HG03354 (cell line): Measurements from ENCODE around the gene P2RY8.
"Not testable (repeated sequence)": the region's sequence is repeated elsewhere in the genome, so short reads cannot be mapped to it uniquely, and the experiment has no call there.

Source experiments
- ATAC-seq: cut with Tn5 transposase; IDR thresholded peaks from one replicate; pipeline ENCODE4 v1.9.1; 2021; ENCODE audit warnings: mild to moderate bottlenecking; ENCODE audit not compliant: unreplicated experiment, poor library complexity, severe bottlenecking

Gene P2RY8

DNA sequence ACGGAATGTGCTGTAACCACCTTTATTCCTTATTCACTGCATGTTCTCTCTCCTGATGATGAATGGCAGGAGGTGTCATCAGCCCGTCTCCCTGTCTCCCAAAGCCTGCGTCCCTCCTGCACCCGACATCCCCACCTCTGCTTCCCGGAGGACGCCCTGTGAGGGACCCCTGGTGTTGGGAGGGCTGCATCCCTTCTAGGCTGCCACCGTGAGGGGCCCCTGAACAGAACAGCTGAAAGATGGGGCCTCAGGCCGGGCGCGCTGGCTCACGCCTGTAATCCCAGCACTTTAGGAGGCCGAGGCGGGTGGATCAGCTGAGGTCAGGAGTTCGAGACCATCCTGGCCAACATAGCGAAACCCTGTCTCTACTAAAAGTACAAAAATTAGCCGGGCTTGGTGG is 110.7 kb downstream of the P2RY8 start:
- not testable (repeated sequence) for ATAC-seq

DNA sequence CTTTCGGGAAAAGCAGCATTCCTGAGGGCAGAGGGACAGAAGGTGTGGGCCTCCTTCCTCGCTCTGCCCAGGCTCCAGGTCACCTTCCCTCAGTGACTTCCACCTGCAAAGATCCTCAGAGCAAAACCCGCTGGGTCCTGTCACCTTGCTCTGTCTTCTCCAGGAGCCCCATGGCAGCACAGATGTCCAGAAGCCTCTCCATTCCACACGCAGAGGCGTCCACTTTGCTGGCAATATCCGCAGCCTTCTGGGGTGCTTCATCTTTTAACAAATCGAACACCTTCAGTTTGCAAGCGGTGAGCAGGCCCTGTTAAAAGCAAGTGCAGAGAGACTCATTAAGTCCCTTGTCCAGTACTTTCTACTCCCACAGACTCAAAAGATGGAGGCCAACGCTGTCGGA is 111.6 kb downstream of the P2RY8 start:
- ATAC-seq = no peak

DNA sequence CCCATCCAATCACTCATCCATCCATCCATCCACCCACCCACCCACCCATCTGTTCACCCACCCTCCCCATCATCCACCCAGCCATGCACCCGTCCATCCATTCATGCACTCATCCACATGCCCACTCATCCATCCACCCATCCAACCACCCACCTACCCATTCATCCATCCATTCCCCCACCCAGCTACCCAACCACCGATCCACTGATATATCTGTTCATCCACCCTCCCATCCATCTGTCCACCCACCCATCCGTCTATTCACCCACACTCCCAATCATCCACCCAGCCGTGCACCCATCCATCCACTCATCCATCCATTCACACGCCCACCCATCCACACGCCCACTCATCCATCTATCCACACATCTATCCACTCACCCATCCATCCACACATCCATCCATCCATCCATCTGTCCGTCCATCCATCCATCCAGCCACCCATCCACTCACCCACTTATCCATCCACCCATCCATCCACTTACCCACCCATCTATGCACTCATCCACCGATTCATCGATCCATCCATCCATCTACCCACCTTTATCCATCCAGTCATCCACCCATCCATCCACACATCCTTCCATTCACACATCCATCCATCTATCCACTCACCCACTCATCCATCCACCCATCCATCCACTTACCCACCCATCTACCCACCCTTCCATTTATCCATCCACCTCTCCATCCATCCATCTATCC is 112.7 kb downstream of the P2RY8 start:
- no peak for ATAC-seq

DNA sequence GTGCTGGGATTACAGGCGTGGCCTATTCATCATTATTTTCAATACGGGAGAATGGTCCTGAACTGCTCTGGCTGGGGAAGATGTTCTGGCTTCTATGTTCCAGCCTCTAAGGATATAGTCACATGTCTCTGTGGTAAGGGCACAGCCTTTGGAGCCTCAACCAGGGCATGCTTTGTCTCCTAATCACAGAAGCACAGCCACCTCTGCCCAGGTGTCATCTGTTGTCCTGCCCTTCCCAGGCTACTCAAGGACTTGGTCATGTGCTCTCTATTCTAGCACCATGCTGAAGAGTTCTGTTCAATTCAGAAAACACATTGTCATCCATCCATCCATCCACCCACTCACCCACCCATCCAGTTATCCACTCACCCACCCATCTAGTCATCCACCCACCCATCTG is 113.8 kb downstream of the P2RY8 start:
- ATAC-seq = no peak

DNA sequence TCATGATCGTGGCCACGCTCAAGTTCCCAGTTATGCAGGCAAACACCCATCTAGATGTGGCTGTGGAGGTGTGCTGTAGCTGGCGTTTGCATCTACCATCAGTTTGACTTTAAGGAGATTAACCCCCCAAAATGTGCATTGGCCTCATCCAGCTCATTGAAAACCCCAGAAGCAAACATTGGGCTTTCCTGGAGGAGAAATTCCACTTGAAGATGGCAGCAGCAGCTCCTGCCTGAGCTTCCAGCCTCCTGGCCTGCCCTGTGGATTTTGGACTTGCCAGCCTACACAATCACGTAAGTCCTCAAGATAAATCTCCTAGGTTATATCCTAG is 114.9 kb downstream of the P2RY8 start:
- ATAC-seq = no peak

DNA sequence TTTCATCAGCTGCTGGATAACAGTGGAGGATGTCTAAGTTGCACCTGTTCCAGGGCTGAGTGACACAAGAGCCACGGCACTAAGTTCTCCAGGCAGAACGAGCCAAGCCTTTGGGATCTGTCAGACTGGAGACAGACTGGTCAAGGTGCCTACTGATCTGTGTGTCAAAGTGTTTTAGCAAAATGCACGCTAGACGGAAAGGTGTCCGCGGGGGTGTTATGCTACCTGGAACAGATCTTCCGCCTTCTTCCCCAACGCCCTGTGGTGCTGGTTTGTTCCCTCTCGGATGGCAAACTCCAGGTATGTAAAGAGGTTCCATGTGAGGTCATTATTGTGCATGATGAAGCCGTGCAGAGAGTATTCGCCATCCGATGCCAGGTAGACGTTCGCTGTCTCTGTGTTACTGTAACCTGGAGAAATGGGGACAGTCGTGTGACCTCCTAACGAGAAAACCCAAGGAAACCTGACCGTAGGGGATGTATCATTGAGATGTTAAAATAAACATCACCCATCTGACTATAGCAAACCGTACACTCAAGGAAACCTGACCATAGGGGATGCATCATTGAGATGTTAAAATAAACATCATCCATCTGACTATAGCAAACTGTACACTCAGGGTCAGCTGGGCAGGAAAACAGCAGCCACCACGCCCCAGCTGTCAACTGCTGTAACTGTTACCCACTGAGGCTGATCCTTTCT is 115.4 kb downstream of the P2RY8 start:
- ATAC-seq = no peak

DNA sequence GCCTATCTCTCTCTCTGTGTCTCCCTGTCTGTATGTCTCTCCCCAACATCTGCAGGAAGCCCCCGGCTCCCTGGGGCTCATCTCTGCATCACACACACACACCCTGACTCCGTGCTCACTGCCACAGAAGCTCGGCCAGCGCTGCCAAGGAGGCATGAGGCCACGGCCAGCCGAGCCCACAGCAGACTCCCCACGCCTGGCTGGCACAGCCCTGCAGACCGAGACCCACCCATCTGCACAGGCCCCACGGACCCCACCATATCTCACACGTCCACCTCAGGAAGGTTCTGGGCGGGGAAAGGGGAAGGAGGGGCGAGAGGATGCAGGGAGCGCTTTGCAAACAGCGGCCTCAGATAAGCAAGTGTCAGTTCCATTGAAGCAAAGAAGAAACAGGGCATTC is 116.6 kb downstream of the P2RY8 start:
- ATAC-seq = no peak

DNA sequence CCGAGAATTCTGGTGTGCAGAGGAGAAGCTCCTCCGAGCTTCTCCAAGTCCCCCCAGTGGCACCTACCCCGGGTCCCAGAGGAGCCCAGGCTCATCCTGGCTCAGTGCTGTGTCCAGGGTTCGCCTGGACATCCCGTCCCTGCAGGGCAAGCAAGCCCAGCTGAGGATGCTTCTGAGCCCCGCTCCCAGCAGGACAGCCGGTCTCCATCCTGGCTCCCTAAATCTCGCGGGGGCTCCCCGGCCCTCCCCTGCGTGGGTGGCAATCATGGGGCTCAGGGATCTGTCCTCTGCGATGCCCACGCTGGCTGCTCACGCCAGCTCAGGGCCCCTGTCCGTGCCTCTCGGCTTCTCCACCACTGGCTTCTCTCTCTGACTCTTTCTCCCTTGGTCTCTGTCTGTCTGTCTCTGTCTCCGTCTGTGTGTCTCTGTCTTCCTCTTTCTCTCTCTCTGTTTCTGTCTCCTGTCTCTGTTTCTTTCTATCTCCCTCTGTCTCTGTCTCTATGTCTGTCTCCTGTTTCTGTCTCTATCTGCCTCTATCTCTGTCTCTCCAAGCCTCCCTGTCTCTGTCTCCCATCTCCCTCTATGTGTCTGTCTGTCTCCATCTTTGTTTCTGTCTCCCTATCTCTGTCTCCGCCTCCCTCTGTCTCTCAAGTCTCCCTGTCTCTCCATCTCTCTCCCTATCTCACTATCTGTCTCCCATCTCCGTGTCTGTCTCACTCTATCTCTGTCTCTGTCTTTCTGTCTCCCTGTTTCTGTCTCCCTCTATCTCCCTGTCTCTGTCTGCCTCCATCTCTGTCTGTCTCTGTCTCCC is 117.2 kb downstream of the P2RY8 start:
- no peak for ATAC-seq

DNA sequence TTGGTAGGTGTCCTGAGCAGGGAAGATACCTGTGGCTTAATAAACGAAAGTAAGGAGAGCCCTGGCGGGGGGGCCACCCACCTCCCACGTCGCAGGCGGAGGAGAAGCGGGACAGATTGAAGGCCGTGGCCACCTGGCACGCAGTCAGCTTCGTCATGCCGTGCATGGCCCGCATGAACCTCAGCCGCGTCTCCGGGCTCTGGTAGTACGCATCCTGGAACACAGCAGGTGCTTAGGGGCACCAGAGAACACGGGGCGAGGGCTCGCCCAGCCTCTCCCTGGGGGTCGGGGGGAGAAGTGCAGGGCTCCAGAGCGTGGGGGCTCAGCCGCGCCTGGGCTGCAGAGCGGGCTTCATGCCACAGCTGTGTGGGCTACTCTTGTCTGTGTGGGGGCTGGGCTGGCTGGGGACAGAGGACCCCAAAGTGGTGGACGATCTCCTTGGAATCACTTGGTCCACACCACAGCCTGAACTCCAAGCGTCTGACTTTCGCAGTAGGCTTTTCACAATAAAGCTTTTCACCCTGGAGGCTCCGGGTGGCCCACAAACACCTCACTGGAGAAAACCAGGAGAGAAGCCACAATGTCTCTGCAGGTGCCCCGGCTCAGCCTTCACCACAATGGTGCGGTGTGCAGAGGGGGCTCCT is 118.0 kb downstream of the P2RY8 start:
- no peak for ATAC-seq

DNA sequence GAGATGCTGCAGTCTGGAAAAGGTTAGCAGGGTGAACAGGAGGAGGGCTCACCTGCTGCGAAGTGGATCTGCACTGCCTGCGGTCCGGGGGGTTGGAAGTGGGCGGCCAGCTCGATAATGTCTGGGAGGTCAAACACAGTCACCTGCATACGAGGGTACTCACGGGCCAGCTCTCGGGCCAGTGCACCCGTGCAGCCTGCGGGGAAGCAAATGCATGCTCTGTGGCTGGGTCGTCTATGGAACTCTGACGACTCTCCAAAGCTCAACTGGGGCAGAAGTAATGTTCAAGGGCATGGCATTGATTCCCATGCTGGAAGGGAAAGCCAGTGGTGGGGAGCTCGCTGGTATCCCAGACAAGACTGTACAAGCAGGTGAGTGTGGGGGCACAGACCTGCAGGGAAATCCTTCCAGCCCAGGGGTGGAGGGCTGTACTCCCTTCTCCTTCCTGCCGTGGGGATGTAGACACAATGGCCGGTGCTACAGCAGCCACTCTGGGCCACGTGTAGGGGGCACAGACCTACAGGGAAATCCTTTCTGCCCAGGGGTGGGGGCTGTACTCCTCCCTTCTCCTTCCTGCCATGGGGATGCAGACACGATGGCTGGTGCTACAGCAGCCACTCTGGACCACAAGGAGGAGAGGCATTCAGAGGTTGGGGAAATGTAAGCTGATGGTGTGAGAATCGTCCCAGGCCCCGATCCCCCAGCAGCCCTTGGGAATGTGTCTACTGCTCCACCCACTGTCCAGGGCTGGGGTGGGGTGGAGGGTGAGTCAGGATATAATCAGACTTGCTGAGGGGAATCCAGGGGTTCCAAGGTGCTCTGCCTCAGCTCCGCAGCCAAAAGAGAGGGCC is 118.8 kb downstream of the P2RY8 start:
- no peak for ATAC-seq

DNA sequence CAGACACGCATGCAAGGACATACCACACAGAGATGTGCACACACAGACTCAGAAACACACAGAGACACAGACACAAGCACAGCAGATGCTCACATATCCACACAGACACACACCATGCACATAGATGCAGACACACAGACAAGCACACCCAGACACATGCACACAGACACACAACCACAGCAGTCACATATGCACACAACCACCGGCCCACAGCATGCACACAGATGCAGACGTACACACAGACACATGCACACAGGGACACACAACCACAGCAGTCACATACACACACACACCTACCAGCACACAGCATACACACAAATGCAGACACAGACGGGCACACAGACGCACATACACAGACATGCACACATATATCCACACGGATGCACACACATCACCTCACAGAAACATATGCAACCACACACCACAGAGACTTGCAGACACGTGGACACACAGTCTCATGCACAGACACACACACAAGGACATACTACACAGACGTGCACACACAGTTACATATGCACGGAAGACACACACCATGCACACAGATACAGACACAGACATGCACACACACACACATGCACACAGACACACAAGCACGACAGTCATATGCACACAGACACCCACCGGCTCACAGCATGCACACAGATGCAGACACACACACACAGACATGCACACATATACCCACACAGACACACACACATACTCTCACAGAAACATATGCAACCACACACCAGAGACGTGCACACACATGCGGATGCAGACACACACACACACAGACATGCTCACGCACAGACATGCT is 119.8 kb downstream of the P2RY8 start:
- ATAC-seq = no peak

DNA sequence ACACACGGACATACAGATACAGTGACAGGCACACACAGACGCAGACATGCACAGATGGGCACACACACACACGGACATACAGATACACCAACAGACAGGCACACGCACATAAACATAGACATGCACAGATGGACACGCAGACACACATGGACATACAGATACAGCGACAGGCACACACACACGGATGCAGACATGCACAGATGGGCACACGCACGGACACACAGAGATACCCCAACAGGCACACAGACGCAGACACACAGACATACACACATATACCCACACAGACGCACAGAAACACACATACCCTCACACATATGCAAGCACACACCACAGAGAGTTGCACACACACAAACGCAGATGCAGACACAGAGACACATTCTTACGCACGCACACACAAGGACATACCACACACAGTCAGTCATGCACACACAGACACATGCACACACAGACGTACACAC is 120.6 kb downstream of the P2RY8 start:
- no peak for ATAC-seq
